ENCODE data around the gene ATP5F1C. TPM values are rescaled to one million over a fixed set of nuclear protein-coding genes. Genes with fewer than 3 reads are reported as not detected.

ATP5F1C gene
- 234 and 251 TPM in 2 replicates for total RNA-seq

GRCh38 chr10:7787857-7788638 lies at the start of gene ATP5F1C, which contains the start of gene KIN:
ATP5F1C (plus strand) TSS chr10:7788177; CDS start chr10:7788208, 31 bp downstream.
KIN (minus strand) TSS chr10:7787993; CDS start chr10:7787933, 60 bp downstream.

GRCh38 chr10:7818295-7819120 lies 30.5 kb downstream of the ATP5F1C start, which contains the start of gene TAF3:
TAF3 (plus strand) TSS chr10:7818505; CDS start chr10:7818710, 205 bp downstream.

Other genes with a start within 250 kb of the ATP5F1C start
- gene ITIH5, start 121.2 kb upstream of the ATP5F1C start, total RNA-seq, result 0.20 and 0.73 TPM in 2 replicates
- gene ITIH2, start 84.9 kb upstream of the ATP5F1C start, total RNA-seq, result not detected in 2 replicates
- gene KIN, start 184 bp upstream of the ATP5F1C start, total RNA-seq, result 4.9 and 5.1 TPM in 2 replicates
- 1.8 and 2.9 TPM in 2 replicates for gene TAF3, start 30.3 kb downstream of the ATP5F1C start, total RNA-seq